Stimulated activated CD4-positive, alpha-beta T cell treated with anti-CD3 and anti-CD28 coated beads, Interleukin-4, amount 100 ng/mL, for 4 hours (primary cell): ENCODE data around the gene PRR5L.

Experiments used
- DNase-seq, 2 experiments: peaks; one replicate each; pipeline ENCODE4 v3.0.0-alpha.2; 2020

PRR5L gene

GRCh38 chr11:36447514-36447913 is 151.4 kb downstream of the PRR5L start:
- DNase-seq, result no peak

DNA sequence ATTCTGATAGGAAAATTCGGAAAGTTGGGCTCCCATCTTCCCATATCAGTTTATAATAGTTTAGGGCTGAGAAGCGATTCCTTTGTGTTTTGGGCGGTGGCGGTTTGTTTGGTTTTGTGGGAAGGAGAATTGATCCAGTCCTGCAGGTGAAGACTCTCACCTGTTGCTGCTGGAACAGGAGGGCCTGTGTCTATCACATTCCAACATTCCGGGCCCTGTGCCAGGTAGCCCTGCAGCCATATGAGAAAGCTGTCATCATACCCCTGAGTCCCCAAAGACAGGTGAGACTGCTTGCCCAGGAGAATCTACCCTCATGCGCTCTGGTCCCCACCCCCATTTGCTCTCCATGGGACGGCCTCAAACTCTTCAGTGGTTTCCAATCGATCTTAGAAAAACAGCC is 151.9 kb downstream of the PRR5L start:
- DNase-seq, result no peak

- no peak for DNase-seq
Measured at GRCh38 chr11:36449561-36450096, 153.5 kb downstream of the PRR5L start.

DNA sequence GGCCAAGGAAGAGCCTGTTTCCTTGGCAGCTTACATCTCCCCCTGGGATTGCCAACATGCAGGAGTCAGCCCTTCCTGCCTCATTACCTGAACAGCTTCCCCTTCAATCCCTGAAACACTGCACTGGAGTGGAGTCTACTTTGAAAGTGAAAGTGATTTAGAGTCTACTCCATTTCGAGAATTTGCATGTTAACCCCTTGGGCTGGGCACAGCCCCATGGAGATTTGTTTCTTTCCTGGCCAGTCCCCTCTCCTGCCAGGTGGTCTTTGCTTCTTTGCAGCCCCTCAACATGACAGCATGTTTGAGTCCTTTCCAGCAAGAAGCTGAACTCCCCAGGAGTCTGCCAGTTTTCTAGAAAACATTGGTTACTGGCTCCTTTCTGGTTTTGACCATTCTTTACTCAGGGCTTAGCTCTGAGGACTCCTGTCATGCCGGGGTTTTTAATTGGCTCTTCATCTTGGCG is 154.1 kb downstream of the PRR5L start:
- no peak for DNase-seq

GRCh38 chr11:36451045-36451444 is 155.0 kb downstream of the PRR5L start:
- no peak for DNase-seq

GRCh38 chr11:36451681-36452080 is 155.6 kb downstream of the PRR5L start:
- no peak for DNase-seq

DNA sequence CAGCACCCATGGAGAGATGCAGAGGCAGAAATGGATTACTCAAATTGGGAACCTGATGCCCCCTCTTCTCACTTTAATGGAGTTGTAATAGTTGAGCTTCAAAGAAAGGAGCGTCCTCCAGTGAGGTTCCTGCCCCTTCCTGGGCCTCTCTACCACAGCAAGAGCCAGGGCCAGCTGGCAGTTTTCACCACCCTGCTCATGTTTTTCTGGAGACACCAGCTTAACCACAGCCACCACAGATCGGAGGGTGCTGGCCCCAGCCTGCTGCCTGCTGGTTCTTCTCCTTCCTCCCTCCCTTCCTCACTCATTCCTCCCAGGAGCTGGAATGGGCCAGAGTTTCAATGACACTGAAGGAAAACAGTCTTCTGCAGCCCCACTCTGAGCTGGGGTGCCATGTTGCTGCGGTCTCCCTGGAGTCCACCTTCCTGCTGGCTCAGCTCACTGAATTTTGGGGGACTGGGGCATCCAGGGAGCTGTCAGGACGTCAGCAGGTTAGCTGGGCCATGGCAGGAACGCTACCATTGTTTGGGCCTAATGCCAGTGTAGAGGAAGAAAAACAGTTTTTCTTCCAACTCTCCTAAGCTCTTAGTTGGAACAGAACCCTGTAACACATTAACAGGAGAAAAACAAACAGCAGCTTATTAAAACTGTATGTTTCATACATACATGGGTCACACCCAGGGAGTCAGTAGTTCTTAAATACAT is 156.3 kb downstream of the PRR5L start:
- no peak for DNase-seq

DNA sequence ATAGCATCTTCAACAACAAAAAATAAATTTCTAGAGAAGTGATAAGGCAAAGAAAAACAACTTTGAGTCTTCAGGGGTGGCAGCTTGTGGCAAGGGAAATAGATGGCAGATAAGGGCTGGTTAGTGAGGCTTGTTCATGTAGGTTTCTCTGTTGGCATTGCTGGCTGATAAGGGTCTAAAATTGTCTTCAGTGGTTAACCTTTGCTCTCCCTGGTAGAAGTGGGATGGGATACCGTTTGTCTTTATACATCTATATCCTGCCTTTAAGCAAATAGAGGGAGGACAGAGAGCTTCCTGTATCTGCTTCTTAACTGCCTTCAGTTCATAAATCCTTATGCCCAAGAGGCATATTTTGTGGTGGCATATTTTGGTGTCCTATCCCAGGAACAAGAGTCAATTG is 156.9 kb downstream of the PRR5L start:
- DNase-seq, result no peak

GRCh38 chr11:36453678-36454077 is 157.6 kb downstream of the PRR5L start:
- no peak for DNase-seq

- DNase-seq, result no peak
Measured at GRCh38 chr11:36454551-36454940, 158.5 kb downstream of the PRR5L start.

GRCh38 chr11:36454941-36455631 is 159.0 kb downstream of the PRR5L start:
- DNase-seq, result no peak

DNA sequence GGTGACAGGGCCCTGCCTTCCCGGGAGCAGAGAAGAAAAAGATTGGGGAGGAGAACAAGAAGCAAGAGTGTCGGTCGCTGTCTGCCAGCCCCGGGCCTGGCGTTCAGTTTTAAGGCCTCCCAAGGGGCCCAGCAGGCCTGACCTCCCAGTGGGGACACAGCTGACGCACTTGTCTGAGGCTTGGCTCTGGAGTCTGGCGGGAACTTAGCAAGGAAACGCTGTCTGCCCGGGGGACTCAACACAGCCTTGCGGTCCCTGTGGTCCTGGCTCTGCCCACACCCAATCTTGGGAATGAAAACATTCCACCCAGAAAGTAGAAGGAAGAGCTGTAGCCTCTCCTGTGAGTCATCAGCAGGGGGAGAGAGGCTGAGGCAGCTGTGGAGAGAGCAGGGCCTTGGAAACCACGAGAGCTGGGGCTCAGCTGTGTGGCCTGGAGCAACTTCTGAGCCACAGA is 159.6 kb downstream of the PRR5L start:
- DNase-seq, result no peak

- no peak for DNase-seq
Measured at GRCh38 chr11:36456156-36456555, 160.1 kb downstream of the PRR5L start.

DNA sequence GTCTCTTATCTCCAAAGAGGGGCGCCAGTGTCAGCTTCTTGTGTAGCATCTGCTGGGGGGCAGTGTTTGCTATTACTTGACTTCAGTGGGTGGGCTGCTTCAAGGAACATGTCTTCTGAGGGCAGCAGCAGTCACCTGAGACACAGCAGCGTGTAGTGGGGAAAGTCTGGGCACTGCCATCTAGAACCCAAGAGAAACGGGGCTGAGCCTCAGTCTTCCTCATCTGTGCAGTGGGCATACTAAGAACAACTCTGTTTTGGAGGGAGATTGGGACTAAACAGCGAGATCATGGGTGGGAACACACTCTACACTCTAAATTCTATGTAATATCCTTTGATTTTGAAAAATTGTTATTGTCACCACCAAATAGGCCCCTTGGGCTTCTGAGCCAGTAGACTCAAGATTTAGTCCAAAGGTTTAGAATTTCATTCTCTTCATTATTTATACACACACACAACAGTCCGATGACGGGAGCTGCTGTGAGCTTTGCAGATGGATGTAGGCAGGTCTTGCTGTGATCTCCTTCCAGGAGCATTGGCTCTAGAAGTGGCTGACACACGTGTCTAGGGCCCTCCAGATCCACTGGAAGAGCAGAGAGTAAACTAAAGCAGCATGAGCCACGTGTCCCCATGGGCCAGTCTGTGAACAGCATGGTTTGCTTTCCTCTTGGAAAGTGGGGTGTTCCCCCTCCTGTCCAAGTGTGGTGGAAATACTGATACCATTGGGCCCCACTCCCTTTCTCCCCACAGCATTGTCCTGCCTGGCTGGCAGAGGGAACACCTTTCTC is 162.2 kb downstream of the PRR5L start:
- no peak for DNase-seq

DNA sequence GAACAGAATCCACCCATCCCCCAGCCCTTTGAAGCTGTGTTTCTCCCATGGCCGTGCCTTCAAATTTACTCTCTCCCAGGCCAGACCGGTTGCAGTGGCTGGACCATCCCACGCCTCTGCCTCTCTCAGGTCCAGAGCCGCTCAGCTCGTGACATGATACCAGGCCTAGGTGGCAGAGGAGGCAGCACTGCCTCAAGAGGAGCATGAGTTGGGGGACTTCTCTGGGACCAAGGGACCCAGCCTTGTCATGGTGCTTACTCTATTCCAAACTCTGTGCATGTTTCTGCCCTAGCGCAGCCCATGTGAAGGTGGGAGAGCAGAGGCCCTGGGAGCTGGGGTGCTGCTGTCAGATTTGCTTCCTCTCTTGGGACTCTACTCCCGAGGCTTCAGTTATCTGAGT is 163.0 kb downstream of the PRR5L start:
- no peak for DNase-seq

DNA sequence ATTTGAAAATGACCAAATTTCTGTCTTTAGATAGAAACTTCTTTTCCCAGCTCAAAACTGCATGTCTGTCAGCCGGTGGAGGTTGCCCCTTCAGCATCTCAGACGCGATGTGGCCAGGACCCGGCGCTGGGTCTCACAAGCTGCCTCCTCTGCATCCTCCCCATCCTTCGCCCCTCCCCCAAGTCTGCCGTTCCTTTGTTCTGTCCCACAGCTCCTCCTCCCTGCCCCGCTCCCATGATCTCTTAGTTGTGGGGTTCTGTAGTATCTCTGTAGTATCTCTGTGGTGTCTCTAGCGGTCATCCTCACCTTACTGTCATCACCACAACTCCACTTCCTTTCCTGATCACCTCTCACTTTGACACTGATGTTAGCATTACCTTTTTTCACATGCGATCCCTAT is 164.1 kb downstream of the PRR5L start:
- DNase-seq, result no peak

DNA sequence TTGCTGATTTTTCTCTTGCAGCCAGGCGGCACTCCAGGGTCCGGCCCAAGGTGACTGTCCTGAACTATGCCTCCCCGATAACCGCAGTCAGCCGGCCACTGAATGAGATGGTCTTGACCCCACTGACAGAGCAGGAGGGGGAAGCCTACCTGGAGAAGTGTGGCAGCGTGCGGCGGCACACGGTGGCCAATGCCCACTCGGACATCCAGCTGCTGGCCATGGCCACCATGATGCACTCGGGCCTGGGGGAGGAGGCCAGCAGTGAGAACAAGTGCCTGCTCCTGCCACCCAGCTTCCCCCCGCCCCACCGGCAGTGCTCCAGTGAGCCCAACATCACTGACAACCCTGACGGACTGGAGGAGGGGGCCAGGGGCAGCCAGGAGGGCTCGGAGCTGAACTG is 166.2 kb downstream of the PRR5L start:
- no peak for DNase-seq

DNA sequence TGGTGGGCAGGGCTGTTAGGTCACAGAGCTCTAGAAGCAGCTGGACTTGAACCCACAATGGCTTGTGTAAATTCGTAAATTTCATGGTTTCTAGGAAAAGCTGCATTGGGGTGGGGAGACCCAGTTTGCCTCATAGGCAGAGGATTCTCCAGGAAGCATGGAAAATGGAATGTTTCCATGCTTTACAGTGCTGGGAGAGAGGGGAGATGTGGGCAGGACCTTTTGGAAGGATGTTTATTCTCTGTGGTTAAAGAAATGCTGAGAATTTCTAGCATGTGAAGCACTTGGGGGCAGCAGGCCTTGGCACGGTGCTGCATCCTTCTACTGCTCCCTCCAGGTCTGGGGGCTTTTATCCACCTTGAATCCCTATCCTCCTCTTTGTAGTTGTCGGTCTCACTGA is 167.7 kb downstream of the PRR5L start:
- DNase-seq, result no peak

GRCh38 chr11:36464720-36465119 is 168.6 kb downstream of the PRR5L start:
- no peak for DNase-seq

DNA sequence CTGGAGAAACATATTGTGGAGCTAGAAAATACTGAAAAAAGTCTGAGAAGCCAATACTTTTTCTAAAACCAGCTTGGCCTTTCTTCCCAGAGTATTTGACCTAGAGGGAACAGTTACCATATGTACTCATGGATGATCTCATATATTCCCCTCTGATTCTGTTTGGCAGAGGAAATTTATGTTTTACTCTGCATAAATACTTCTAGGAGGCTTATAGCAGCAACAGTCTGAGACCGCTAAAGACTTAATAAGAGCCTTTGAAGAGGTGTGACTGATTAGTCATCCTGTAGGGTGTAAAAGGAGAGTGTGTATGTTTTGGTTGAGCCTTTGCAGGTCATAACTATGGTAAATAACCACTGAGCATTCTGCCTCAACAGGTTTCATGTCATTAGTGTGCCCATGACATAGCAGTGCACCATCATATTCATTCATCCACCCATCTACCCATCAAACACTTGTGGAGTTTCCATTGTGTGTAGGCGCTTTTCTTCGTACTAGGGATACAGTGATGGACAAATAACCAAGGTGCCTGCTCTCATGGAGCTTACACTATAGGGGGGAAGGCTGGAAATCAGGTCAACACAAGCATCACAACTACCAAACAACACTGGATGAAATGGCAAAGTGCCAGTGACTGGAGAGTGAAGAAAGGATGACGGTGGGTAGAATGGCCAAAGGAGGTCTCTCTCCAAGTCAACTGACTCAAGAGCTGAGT is 169.5 kb downstream of the PRR5L start:
- DNase-seq, result no peak

GRCh38 chr11:36467012-36467411 is 170.9 kb downstream of the PRR5L start:
- no peak for DNase-seq

- no peak for DNase-seq
Measured at GRCh38 chr11:36467916-36468315, 171.8 kb downstream of the PRR5L start.

DNA sequence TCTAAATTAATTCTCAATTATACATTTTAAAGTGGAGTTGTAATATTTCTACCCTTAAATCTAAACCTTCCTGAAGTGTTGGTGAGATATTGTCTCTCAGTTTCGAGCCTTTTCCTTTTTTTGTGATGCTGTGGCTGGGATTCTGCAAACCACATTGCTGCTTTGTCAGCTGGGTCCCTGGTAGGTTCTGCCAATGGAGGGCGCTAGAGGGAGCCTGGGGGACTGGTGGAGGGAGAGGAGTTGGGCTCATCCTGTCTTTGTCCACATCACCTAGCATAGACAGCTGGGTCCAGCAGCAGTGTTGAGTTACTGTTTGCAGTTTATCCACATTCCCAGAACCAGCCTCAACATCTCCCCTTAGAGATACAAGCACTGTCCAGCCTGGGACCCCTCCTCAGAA is 173.0 kb downstream of the PRR5L start:
- no peak for DNase-seq
